HG03432 (cell line): ENCODE results near the gene ETV1.

Source experiments
- ATAC-seq: cut with Tn5 transposase; IDR thresholded peaks from one replicate; pipeline ENCODE4 v1.9.1; 2021; ENCODE audit warnings: mild to moderate bottlenecking, moderate library complexity; ENCODE audit not compliant: unreplicated experiment

The ETV1 gene

DNA sequence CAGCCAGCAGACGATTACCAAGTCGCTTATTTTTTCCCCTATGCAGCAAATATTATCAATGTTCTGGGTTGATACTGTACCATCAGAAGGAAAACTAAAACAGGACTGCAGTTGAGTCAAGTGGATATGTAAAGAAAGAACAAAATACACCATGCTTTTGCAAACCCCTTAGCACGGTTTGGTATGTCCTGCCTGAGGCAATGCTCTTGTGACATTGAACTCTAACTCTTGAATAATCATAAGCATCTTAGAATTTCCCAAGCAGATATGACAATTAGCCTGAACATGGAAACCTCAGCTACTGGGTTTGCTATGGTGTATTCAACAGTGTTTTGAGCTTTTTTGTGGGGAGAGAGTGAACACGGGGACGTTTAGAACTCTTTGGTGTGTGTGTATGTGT, 107.4 kb downstream of the ETV1 start:
- no peak for ATAC-seq

DNA sequence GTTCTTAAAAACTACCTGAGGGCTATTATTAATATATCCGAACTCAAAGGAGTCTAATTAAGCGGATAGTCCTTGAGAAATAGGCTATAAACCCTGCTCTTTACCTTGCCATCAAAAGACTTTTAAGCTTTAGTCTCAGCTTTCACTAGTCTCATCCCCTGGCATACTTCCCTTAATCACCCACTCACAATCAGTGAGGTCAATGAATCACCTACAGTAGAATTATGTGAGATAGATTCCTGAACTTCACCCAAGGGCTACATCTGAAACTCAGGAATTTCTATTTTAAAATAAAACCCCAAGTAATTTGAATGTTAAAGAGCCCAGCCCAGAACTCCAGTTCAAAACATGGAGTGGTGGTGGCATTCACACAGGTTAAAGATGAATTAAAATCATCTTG, 108.7 kb downstream of the ETV1 start:
- no peak for ATAC-seq

DNA sequence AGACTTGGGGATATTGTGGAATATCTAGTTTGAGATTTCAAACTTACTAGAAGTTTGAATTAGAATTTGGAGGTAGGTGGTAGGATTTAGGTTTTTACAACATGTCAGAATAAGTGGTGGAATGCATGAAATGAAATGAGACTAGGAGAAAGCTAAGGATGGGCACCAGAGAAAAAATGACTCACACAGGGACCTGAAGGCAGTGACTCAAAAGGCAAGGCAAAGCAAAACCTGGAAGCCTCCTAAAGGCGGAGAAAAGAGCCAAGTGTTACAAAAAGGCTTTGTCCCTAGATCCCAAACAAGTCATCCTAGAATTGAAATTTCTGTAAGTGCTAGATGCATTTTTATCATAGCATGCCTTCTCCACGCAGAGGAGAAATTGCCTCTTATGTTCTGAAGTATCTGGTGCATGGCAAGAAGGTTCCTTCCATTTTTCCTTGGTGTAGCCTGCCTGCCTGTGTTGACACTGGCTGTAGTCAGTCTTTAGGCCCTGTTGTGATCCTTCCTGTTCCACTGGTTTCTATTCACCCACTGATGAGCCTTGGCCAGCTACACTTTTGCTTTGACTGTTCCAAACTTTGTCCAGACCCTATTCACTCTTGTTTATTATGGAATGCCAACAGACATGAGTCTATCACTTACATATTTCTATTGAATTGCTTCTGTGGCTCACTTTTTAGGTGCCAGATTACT, 109.3 kb downstream of the ETV1 start:
- ATAC-seq, result no peak

DNA sequence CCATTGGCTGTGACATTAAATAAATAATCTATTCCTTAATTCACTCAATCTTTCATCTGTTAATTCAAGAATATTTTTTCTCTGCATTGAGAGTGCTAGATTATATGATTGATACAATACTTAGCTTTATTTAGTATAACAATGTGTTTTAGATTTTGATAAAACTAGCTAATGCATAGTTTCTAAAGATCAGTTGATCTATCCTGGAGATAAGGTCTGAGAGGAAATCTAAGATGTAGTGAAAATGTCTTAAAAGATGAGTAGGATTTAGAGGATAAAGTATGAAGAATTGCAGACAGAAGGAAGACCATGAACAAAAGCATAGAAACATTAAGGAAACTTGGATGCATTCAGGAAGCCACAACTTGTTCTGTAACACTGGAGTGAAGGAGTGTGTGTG, 110.3 kb downstream of the ETV1 start:
- no peak for ATAC-seq

- ATAC-seq, result no peak
Observed at GRCh38 chr7:13878154-13878553, 111.3 kb downstream of the ETV1 start.

DNA sequence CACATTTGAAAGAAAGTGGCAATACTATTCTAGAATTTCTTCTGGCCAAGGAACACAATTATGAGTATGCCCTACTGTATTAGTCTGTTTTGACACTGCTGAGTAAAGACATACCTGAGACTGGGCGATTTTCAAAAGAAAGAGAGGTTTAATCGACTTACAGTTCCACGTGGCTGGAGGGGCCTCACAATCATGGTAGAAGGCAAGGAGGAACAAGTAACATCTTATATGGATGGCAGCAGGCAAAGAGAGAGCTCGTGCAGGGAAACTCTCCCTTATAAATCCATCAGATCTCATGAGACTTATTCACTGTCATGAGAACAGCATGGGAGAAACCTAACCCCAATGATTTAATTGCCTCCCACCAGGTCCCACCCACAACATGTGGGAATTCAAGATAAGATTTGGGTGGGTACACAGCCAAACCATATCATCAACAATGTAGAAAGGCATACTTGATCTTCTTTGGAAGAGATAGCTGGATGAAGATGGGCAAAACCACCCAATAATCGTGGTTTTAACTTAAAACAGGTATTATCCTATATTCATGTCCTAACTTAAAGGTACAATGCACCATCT, 113.9 kb downstream of the ETV1 start:
- ATAC-seq, result no peak

GRCh38 chr7:13874783-13875182, 114.7 kb downstream of the ETV1 start:
- ATAC-seq, result no peak

DNA sequence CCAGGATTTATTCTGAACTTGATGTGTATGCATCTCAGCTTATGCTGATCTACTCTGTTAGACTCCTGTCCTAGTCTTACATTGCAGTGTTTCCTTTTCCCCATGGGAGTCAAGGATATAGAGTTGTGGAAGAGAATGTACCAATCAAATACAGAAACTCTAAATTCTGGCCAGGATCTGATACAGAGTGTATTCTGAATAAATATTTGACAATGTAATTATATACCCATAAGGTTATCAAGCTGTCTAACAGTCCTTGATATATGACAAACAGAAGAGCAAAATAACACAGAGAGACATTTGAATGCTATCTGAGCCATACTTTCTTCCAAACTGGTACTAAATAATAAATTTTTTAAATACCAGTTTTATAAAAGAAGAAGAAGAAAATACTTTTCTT, 116.8 kb downstream of the ETV1 start:
- no peak for ATAC-seq

GRCh38 chr7:13871008-13871407, 118.5 kb downstream of the ETV1 start:
- ATAC-seq, result no peak

DNA sequence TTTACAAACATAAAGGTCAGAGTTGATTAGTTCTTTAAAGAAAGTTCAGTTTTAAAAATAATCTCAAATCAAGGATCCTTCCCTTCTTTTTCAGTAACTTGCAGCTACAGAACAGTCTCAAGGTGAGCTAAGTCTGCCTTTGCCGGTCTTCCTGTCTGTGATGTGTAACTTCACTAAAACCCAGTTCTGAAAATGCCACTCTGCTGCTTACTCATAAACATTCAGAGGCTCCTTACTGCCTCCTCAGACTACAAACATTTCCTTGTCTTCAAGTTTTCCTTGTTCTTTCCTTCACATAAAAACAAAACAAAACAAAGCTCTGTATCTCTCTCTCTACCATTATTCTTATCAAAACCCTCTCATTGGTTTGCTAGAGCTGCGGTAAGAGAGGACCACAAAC, 128.7 kb downstream of the ETV1 start:
- no peak for ATAC-seq

DNA sequence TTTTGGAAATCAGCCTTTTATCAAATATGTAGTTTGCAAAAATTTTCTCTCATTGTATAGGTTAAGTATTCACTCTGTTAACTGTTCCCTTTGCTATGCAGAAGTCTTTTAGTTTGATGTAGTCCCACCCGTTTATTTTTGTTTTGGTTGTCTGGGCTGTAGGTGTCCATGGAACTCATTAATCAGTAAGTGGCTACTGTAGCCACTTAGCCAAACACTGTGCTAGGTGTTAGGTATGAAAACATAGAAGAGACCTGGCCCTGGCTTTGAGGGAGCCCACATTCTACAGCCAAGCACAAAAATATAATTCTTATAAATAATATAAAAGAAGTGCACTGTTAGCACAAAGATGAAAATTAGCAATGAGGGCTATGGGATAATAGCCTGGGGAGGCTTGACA, 133.5 kb downstream of the ETV1 start:
- ATAC-seq, result no peak

DNA sequence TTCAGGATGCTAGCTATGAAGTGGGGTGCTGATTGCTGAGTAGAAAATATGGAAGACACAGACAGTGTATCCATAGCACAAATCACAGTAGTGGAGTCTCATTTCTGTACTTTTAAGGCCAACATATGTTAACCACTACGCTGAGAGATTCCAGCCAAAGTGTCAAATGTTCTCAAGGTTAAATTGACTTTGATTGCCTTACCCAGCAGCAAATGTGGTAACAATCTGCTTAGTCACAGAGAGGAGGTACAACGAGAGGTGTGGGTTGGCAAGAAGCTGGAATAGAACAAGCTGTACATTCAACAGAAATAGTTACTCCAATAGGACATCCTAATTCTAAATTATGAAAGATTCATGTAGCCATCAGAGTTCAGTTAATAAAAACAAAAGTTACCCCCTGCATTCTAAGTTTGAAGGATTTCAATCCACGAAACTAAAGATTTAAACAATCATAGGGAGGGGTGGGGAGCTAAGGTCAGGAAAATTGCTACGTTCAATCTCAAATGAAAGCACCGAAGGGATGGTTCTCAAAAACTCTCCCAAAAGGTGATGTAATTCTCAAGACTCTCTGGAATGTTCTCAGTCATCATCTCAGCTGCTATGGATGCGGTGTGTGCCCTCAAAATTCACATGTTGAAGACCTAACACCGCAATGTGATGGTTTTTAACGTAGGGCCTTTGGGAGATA, 137.0 kb downstream of the ETV1 start:
- ATAC-seq, result no peak

- no peak for ATAC-seq
Observed at GRCh38 chr7:13851736-13852135, 137.7 kb downstream of the ETV1 start.

DNA sequence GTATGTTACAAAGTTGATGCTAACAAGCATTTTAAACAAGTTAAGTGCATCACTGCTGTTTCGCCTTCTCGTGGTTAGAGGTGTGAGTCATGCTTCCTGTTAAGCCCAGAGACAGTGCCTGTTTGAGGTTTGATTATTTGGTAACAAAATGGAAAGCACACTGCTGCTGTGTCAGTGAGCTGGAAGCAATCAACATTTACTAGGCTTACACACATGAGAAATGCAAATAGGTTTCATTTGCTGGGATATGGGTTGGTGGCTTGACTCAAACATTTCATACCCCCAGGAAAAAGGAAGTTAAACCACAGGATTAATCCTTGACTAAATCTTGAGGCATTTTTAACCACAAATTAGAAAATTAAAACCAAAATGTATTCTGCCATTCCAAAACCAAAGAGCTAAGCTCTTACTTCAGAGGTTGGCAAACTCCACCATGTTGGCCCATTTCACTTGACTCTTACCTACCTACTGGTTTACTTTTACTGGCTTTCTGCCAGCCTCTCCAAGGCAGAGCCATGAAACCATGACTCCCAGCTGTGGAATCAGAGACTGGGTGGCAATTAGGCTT, 139.2 kb downstream of the ETV1 start:
- peak; percentile 99 for ATAC-seq

DNA sequence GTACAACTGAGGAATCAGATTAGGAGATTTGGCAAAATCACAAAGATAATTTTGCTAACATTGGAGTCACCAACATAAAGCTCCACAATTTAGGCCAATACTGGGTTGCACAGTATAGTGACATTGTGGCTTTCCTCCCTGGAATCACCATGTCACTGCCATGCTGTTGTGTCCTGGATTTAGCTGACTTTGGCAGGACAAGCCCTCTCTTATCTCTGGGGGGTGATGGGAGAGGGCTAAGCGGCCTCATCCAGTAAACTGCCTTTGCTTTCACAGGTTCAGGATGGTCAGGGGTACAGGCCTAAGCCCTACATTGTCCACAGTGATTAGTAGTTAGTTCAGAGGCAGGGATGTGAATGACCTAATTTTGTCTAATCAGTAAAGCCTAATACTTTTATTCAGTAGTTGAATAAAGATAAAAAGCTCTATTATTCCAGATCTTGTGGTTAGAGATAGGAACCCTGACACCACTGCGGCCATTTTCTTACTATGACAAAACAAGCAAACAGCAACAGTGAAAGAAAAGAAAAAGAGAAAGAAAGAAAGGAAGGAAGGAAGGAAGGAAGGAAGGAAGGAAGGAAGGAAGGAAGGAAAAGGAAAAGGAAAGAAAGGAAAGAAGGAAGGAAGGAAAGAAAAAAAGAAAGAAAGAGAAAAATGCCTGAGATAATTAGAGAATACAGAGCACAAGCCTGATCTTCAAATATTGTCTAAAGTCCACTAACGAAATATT, 140.1 kb downstream of the ETV1 start:
- ATAC-seq, result no peak

GRCh38 chr7:13848681-13849131, 140.8 kb downstream of the ETV1 start:
- ATAC-seq, result no peak

GRCh38 chr7:13846386-13846785, 143.1 kb downstream of the ETV1 start:
- no peak for ATAC-seq

GRCh38 chr7:13845601-13846000, 143.9 kb downstream of the ETV1 start:
- no peak for ATAC-seq

DNA sequence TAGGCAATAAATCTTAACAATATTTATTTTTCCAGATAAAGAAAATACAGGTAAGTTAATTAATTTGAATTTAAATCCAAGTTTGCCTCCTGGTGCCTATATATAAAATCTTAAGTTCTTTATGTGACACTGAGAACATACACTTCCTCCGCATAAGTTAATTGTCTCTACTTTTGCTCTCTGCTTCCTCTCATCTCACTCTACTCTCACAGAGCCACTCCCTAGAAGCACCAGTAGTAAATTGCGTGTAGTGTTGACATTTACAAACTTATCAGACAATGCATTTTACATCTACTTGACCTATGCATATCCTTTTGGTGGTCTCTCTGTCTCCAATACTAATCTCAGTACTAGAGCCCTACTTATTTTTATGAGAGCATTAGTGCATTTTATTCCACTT, 144.5 kb downstream of the ETV1 start:
- no peak for ATAC-seq

GRCh38 chr7:13841284-13841683, 148.2 kb downstream of the ETV1 start:
- no peak for ATAC-seq
